WTC11 (cell line): ENCODE measurements around the gene ZSCAN2.

Experiments used
- ELF4 ChIP-seq: sonication (generic); formaldehyde crosslinking; IDR thresholded peaks from 2 replicates; pipeline ENCODE4 v1.8.1; 2022; ENCODE audit warnings: low read depth, mild to moderate bottlenecking, moderate library complexity, missing genetic modification reagents
- ESRRA ChIP-seq: sonication (generic); formaldehyde crosslinking; IDR thresholded peaks from 2 replicates; pipeline ENCODE4 v1.8.1; 2022; ENCODE audit warnings: mild to moderate bottlenecking, missing genetic modification reagents, borderline replicate concordance
- ETV6 ChIP-seq: sonication (generic); formaldehyde crosslinking; IDR thresholded peaks from 2 replicates; pipeline ENCODE4 v1.8.1; 2022; ENCODE audit warnings: mild to moderate bottlenecking, missing genetic modification reagents
- FOXK1 ChIP-seq: sonication (generic); formaldehyde crosslinking; IDR thresholded peaks from 2 replicates; pipeline ENCODE4 v1.8.0; 2022; ENCODE audit warnings: mild to moderate bottlenecking, moderate library complexity, missing genetic modification reagents
- JUN ChIP-seq: sonication (generic); formaldehyde crosslinking; IDR thresholded peaks from 2 replicates; pipeline ENCODE4 v1.8.0; 2023; ENCODE audit warnings: mild to moderate bottlenecking, missing genetic modification reagents
- ZNF121 ChIP-seq: sonication (generic); formaldehyde crosslinking; IDR thresholded peaks from 2 replicates; pipeline ENCODE4 v1.8.0; 2023; ENCODE audit warnings: missing genetic modification reagents
- ZNF138 ChIP-seq: sonication (generic); formaldehyde crosslinking; conservative IDR thresholded peaks from 2 replicates; pipeline ENCODE4 v1.8.1; 2022; ENCODE audit warnings: mild to moderate bottlenecking, moderate library complexity, missing genetic modification reagents
- ZNF232 ChIP-seq: sonication (generic); formaldehyde crosslinking; IDR thresholded peaks from 2 replicates; pipeline ENCODE4 v1.8.0; 2022; ENCODE audit warnings: mild to moderate bottlenecking, missing genetic modification reagents
- TF ChIP-seq, protein P1 (sequence below): fragments of 200-600 bp; IDR thresholded peaks from 2 replicates; pipeline ENCODE4 v1.8.0; 2022; ENCODE audit warnings: antibody characterized with exemption
- TF ChIP-seq, protein P2 (sequence below): sonication (generic); formaldehyde crosslinking; IDR thresholded peaks from 2 replicates; pipeline ENCODE4 v1.8.1; 2023; ENCODE audit warnings: mild to moderate bottlenecking, missing genetic modification reagents, borderline replicate concordance
- TF ChIP-seq, protein P3 (sequence below): sonication (generic); formaldehyde crosslinking; IDR thresholded peaks from 2 replicates; pipeline ENCODE4 v1.8.0; 2022; ENCODE audit warnings: mild to moderate bottlenecking, missing genetic modification reagents
- TF ChIP-seq, protein P4 (sequence below): sonication (generic); formaldehyde crosslinking; conservative IDR thresholded peaks from 2 replicates; pipeline ENCODE4 v1.8.1; 2023; ENCODE audit warnings: mild to moderate bottlenecking, low read depth, missing genetic modification reagents, moderate library complexity
- TF ChIP-seq, protein P5 (sequence below): sonication (generic); formaldehyde crosslinking; IDR thresholded peaks from 2 replicates; pipeline ENCODE4 v1.8.0; 2022; ENCODE audit warnings: mild to moderate bottlenecking, missing genetic modification reagents
- TF ChIP-seq, protein P6 (sequence below): sonication (generic); formaldehyde crosslinking; IDR thresholded peaks from 2 replicates; pipeline ENCODE4 v1.8.1; 2023; ENCODE audit warnings: mild to moderate bottlenecking, missing genetic modification reagents

DNA sequence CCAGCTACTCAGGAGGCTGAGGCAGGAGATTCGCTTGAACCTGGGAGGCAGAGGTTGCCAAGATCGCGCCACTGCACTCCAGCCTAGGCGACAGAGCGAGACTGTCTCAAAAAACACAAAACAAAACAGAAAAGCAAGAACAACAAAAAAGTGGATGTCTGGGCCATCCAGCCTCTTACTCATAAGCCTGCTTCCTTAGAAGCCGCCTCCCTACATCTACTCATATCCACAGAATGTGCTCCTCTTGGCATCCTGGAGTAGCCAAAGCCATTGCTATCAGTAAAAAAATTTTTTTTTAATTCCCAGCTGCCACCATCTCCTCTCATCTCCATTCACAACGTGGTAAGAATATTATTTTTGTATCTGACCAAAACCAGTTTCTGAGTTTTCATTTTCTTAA lies 10.8 kb downstream of the ZSCAN2 start:
- TF ChIP-seq ZNF121 (no peak), FOXK1 (no peak), ELF4 (CRISPR knock-in tag) (no peak), JUN (CRISPR knock-in tag) (no peak), ESRRA (CRISPR knock-in tag) (no peak), ETV6 (CRISPR knock-in tag) (no peak), ZNF232 (no peak), ZNF138 (CRISPR knock-in tag) (no peak)
- TF ChIP-seq, protein P1, sequence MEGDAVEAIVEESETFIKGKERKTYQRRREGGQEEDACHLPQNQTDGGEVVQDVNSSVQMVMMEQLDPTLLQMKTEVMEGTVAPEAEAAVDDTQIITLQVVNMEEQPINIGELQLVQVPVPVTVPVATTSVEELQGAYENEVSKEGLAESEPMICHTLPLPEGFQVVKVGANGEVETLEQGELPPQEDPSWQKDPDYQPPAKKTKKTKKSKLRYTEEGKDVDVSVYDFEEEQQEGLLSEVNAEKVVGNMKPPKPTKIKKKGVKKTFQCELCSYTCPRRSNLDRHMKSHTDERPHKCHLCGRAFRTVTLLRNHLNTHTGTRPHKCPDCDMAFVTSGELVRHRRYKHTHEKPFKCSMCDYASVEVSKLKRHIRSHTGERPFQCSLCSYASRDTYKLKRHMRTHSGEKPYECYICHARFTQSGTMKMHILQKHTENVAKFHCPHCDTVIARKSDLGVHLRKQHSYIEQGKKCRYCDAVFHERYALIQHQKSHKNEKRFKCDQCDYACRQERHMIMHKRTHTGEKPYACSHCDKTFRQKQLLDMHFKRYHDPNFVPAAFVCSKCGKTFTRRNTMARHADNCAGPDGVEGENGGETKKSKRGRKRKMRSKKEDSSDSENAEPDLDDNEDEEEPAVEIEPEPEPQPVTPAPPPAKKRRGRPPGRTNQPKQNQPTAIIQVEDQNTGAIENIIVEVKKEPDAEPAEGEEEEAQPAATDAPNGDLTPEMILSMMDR = no peak
- TF ChIP-seq, protein P2, sequence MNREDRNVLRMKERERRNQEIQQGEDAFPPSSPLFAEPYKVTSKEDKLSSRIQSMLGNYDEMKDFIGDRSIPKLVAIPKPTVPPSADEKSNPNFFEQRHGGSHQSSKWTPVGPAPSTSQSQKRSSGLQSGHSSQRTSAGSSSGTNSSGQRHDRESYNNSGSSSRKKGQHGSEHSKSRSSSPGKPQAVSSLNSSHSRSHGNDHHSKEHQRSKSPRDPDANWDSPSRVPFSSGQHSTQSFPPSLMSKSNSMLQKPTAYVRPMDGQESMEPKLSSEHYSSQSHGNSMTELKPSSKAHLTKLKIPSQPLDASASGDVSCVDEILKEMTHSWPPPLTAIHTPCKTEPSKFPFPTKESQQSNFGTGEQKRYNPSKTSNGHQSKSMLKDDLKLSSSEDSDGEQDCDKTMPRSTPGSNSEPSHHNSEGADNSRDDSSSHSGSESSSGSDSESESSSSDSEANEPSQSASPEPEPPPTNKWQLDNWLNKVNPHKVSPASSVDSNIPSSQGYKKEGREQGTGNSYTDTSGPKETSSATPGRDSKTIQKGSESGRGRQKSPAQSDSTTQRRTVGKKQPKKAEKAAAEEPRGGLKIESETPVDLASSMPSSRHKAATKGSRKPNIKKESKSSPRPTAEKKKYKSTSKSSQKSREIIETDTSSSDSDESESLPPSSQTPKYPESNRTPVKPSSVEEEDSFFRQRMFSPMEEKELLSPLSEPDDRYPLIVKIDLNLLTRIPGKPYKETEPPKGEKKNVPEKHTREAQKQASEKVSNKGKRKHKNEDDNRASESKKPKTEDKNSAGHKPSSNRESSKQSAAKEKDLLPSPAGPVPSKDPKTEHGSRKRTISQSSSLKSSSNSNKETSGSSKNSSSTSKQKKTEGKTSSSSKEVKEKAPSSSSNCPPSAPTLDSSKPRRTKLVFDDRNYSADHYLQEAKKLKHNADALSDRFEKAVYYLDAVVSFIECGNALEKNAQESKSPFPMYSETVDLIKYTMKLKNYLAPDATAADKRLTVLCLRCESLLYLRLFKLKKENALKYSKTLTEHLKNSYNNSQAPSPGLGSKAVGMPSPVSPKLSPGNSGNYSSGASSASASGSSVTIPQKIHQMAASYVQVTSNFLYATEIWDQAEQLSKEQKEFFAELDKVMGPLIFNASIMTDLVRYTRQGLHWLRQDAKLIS (CRISPR knock-in tag) = no peak
- TF ChIP-seq, protein P3, sequence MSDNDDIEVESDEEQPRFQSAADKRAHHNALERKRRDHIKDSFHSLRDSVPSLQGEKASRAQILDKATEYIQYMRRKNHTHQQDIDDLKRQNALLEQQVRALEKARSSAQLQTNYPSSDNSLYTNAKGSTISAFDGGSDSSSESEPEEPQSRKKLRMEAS (CRISPR knock-in tag) = no peak
- TF ChIP-seq, protein P4, sequence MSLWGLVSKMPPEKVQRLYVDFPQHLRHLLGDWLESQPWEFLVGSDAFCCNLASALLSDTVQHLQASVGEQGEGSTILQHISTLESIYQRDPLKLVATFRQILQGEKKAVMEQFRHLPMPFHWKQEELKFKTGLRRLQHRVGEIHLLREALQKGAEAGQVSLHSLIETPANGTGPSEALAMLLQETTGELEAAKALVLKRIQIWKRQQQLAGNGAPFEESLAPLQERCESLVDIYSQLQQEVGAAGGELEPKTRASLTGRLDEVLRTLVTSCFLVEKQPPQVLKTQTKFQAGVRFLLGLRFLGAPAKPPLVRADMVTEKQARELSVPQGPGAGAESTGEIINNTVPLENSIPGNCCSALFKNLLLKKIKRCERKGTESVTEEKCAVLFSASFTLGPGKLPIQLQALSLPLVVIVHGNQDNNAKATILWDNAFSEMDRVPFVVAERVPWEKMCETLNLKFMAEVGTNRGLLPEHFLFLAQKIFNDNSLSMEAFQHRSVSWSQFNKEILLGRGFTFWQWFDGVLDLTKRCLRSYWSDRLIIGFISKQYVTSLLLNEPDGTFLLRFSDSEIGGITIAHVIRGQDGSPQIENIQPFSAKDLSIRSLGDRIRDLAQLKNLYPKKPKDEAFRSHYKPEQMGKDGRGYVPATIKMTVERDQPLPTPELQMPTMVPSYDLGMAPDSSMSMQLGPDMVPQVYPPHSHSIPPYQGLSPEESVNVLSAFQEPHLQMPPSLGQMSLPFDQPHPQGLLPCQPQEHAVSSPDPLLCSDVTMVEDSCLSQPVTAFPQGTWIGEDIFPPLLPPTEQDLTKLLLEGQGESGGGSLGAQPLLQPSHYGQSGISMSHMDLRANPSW (CRISPR knock-in tag) = no peak
- TF ChIP-seq, protein P5, sequence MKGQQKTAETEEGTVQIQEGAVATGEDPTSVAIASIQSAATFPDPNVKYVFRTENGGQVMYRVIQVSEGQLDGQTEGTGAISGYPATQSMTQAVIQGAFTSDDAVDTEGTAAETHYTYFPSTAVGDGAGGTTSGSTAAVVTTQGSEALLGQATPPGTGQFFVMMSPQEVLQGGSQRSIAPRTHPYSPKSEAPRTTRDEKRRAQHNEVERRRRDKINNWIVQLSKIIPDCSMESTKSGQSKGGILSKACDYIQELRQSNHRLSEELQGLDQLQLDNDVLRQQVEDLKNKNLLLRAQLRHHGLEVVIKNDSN (CRISPR knock-in tag) = no peak
- TF ChIP-seq, protein P6, sequence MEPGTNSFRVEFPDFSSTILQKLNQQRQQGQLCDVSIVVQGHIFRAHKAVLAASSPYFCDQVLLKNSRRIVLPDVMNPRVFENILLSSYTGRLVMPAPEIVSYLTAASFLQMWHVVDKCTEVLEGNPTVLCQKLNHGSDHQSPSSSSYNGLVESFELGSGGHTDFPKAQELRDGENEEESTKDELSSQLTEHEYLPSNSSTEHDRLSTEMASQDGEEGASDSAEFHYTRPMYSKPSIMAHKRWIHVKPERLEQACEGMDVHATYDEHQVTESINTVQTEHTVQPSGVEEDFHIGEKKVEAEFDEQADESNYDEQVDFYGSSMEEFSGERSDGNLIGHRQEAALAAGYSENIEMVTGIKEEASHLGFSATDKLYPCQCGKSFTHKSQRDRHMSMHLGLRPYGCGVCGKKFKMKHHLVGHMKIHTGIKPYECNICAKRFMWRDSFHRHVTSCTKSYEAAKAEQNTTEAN = no peak
